ENCODE measurements around the gene RRP9. TPM values are rescaled to one million over a fixed set of nuclear protein-coding genes. Genes with fewer than 3 reads are reported as not detected.
"Not testable (repeated sequence)": the region's sequence is repeated elsewhere in the genome, so short reads cannot be mapped to it uniquely, and the experiment has no call there.

The RRP9 gene
- total RNA-seq, 1 experiment from 2014 or later: 78.5 TPM

DNA sequence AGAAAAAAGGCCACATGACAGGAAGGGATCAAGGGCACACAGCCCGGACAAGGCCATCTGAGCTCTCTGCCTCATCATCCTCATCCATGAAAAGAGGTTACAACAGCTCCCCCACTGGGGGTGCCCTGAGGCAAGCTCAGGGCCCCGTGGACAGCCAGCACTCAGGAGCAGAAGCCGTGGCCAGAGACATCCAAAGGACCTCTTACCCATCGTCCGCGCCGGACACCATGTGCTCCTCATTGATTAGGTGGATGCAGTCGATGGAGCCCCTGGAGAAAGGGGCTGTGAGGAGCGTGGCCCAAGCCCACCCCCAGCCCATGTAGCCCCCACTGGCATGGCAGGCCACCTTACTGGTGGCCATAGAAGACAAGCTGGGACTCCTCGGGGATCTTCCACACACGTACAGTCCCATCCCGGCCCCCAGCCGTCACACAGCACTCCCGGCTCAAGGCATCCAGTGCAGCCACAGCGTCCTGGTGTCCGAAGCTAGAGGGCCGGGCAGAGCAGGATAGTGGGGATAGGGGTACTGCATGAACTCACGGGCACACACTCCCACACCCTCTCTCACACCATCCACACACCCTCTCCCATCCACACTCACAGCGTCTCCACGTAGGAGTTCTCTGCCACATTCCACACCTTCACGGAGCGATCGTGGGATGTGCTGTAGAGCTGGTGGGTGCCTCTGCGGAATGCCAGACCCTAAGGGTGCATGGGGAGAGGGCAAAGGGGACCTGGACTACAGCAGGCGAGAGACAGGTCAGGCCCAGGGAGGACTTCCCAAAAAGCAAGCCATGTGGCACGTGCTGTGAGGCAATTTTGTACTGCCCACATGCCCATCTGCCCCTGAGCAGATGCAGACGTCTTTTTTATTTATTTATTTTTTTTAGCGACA is 6.5 kb downstream of the RRP9 start:
- Histone ChIP-seq H3K9me3 (no peaks in the 10 kb centered on the region), H3K27me3 (no peaks in the 10 kb centered on the region), H3K36me3 (peaks cover 7% of the 10 kb centered on the region), H3K4me3 (no peak overlapping the region)
- DNase-seq: no peak

DNA sequence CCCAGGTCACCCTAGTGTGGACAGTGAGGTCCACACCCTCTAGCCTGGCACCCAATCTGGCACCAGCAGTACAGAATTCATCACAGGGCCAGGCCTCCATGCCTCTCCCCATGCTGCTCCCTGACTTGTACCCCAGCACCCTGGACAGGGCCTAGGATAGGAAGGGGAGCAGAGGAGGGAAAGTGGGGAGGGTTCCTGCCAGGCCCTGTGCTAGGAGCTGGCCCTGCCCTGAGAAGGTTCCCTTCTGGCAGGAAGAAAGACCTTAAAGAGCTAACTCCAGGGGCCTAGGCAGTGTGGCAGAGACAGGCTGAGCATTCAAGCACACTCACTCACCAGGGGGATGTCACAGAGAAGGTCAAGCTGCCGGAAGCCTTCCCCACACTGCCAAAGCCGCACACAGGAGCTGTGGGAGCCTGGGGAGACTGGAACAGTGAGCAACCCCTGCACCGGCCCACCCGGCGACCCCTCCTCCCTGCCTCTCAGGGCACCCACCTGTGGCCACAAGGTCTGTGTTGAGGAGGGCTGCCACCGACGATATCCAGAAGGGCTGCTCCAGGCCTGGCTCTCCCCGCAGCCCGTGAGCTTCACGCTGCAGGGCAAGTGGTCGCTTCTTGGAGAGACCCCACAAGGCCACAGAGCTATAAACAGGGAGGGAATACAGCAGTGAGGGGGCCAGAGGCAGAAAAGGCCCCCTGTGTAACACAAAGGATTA is 7.4 kb downstream of the RRP9 start:
- Histone ChIP-seq H3K36me3 (peaks cover 7% of the 10 kb centered on the region), H3K9me3 (no peaks in the 10 kb centered on the region), H3K4me3 (no peak overlapping the region), H3K27me3 (no peaks in the 10 kb centered on the region)
- no peak for DNase-seq

DNA sequence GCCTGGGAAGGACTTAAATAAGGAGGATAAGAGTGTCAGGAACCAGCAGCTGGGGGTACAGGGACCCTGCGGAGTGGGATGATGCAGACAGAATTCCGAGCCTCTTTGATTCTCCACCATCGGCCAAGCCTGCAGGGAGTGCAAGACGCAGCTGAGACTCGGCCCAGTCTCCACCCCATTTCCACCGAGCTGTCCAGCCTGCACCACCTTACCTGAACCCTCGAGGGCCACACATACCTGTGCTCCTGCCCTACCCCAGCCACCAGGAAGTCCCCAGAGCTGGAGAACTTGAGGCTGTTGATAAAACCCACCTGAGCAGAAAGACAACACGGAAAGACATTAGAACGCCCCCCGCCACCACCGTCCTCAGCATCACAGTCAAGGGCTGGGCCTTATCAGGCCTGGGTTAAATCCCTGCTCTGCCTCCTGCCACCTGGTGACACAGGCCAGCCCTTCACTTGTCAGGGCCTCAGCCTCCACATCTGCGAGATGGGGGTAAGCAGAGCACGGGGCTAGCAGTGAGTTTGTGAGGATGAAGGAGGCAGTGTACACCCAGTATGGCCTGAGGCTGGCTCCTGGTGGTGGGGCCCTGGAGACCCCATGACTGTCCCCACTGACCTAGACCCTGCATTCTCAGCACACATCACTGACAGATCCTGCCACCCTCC is 8.1 kb downstream of the RRP9 start:
- Histone ChIP-seq H3K36me3 (peaks cover 7% of the 10 kb centered on the region), H3K27me3 (no peaks in the 10 kb centered on the region), H3K9me3 (no peaks in the 10 kb centered on the region), H3K4me3 (no peak overlapping the region)
- no peak for DNase-seq

DNA sequence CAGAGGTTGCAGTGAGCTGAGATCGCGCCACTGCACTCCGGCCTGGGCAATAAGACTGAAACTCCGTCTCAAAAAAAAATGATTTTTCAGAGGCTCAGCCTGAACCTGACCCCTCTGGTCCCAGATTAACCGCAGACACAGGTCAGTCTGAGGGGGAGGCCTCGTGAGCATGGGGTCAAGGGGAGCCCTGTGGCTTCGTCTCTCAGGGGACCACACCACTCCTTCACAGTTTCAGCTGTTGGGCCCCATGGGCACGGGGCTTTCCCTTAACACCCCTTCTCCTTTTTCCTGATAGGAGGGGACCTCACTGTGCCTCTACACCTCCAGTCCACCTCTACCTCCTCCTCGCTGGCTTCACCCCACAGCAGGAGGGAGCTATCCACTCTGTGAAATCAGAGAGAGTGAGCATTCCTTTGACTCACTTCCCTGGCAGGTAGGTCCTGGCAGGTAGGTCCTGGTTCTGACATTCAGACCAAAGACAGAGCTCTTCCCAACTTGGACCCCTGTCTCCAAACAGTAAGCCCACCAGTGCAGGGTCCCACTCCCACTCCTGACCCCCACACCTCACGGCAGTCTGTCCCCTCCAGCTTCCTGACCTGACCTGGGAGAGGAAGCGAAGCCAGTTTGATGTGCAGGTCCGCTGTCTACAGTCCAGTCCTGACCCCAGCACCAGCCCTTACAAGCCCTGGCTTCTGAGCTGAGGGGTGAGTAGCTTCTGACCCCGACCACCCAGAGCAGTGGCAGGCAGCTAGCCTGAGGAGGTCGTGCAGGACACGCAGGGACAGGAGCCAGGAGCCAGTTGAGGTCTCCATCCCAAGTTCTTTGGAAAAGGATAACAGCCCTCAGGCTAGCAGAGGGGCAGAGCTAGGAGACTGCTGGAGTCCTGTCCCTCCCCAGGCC is 9.0 kb downstream of the RRP9 start:
- Histone ChIP-seq H3K9me3 (no peaks in the 10 kb centered on the region), H3K36me3 (no peaks in the 10 kb centered on the region; the same call in none of the 2 replicates), H3K27me3 (no peaks in the 10 kb centered on the region), H3K4me3 (no peak overlapping the region)
- DNase-seq: no peak

DNA sequence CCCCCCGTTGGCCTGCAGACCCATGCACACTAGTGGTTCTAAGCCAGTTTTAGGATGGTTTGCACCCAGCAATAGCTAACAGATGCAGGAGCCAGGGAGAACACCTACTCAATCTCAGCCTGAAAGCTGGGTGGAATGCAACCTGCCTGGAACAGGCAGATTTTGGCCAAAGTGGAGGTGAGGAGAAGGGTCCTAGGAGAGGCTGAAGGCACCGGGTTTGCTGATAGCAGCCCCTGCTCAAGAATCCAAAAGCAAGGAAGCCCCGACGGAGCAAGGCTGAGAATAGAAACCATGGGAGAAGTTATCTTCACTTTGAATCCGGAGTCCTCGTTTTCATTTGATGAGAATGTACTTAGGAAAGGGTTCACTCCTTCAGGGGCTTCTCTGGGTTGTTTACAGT is 9.9 kb downstream of the RRP9 start:
- DNase-seq: no peak
- no peaks in the 10 kb centered on the region; the same call in none of the 2 replicates for H3K36me3 ChIP-seq
- H3K27me3 ChIP-seq: no peaks in the 10 kb centered on the region
- H3K9me3 ChIP-seq: no peaks in the 10 kb centered on the region
- H3K4me3 ChIP-seq: no peak overlapping the region

DNA sequence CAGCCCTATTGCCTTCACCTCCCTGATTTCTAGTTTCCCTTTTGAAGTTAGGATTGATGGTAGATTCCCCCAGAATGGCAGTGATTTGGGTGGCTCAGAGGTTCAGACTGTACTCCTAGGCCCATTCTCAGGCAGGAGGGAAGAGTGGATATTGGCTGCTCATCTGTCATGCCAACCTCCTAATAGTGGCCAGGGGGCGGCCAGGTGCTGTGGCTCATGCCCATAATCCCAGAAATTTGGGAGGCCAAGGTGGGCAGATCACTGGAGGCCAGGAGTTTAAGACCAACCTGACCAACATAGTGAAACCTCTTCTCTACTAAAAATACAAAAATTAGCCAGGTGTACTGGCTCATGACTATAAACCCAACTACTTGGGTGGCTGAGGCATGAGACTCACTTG is 11.3 kb downstream of the RRP9 start:
- Histone ChIP-seq H3K9me3 (no peaks in the 10 kb centered on the region), H3K36me3 (no peaks in the 10 kb centered on the region; the same call in none of the 2 replicates), H3K4me3 (no peak overlapping the region), H3K27me3 (no peaks in the 10 kb centered on the region)
- no peak for DNase-seq

DNA sequence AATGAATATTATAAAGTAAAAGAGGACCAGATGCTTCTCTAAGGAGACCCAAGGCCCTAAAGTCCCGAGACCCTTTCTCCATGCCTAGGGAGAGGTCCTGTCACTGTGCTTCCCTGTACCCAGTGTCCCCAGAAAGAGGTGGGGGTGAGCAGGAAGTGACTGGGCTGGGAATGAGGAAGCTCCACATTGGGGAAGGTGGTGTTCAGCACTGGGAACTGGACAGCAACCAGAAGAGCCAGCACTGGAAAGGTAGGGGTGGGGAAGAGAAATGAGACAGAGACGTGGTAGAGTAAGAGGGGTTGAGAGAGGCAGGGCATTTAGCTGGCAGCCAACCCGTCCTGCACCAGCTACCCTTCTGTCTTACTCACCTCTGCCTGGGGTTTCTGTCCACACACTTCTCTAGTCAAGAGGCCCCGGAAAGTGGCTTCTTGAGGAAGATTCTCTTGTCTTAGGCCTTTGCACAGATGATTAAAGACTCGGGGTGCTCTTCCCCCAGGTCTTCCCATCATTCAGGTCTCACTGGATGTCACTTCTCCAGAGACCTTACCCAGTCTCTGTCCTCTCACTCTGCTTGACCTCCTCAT is 12.2 kb downstream of the RRP9 start:
- H3K27me3 ChIP-seq: no peaks in the 10 kb centered on the region
- no peaks in the 10 kb centered on the region for H3K9me3 ChIP-seq
- H3K36me3 ChIP-seq: no peaks in the 10 kb centered on the region; the same call in 1 of the 2 replicates
- DNase-seq: no peak
- H3K4me3 ChIP-seq: no peak overlapping the region

DNA sequence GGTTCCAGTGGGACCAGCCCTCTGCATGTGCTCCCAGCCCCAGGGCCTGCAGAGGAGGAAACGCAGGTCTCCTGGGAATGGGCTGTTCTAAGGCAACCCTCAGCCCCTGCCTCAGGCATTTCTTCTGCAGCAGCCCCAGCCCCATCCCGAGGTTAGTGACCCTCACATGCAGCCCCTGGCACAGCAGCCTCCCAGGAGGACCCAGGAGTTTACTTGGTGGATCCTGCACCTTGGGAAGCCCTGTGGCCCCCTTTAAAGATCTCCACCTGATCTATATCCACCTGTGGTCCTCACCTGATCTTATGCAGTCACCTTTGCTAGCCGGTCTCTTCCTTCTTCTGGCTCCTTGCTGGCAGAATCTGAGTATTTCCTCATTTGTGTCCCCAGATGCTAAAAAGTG is 12.7 kb downstream of the RRP9 start:
- H3K36me3 ChIP-seq, H3K27me3 ChIP-seq, H3K9me3 ChIP-seq, DNase-seq, H3K4me3 ChIP-seq: not testable (repeated sequence)

DNA sequence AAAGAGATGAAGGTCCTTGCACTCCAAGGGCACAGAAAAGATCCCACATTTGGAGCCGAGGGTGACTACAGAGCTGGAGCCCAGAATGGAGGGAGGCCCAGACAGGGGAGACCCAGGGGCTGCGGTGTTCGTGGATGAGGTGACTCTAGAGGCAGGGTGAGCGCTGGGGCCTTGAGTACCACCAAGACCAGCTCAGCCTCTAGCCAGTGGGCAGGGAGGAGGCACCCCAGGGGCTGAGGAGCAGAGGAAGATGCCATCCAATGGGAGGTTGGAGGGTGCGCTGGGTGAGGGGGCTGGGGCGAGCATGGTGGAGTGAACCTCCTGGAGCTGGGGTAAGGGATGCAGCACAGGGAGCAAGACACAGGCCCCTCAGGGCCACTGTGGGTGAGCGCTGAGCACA is 13.3 kb downstream of the RRP9 start:
- Histone ChIP-seq H3K4me3 (no peak overlapping the region), H3K27me3 (no peaks in the 10 kb centered on the region), H3K9me3 (no peaks in the 10 kb centered on the region), H3K36me3 (no peaks in the 10 kb centered on the region)
- no peak for DNase-seq

DNA sequence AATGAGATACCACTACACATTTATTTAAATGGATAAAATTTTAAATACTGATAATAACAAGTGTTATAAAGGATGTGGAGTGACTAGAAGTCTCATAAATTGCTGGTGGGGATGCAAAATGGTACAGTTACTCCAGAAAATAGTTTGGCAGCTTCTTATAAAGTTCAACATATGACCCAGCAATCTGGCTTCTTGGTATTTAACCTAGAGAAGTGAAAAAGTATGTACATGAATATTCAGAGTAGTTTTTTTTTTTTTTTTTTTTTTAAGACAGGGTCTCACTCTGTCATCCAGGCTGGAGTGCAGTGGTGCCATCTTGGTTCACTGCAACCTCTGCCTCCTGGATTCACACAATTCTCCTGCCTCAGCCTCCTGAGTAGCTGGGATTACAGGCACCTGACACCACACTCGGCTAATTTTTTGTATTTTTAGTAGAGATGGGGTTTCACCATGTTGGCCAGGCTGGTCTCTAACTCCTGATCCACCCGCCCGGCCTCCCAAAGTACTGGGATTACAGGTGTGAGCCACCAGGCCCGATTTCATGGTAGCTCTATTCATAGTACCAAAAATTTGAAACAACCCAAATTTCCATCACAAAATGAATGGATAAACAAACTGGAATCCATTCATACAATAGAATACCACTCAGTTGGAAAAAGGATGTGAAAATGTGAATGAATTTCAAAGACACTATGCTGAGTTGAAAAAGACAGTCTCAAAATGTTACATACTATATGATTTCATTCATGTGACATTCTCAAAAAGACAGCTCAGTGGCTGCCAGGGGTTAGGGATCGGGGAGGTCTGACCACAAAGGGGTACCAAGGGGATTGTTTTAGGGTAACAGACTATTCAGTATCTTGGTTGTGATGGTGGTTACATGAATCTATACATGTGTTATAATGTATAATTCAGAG is 14.4 kb downstream of the RRP9 start:
- DNase-seq: no peak
- no peaks in the 10 kb centered on the region for H3K27me3 ChIP-seq
- no peak overlapping the region for H3K4me3 ChIP-seq
- H3K9me3 ChIP-seq: no peaks in the 10 kb centered on the region
- H3K36me3 ChIP-seq: no peaks in the 10 kb centered on the region

DNA sequence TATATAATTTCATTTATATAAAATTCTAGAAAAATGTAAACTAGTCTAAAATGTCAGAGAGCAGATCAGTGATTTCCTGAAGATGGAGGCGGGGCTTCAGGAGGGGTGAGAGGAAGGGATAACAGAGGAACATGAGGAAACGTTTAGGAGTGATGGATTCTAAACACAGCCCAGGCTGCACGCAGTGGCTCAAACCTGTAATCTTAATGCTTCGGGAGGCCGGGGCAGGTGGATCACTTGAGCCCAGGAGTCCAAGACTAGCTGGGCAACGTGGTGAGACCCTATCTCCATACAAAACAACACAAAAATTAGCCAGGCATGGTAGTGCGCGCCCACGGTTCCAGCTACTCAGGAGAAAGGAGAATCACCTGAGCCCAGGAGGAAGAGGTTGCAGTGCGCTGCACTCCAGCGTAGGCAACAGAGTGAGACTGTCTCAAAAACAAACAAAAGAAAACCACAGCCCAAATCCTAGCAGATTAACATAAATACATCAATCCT is 20.6 kb downstream of the RRP9 start:
- Histone ChIP-seq H3K9me3 (no peaks in the 10 kb centered on the region), H3K36me3 (no peaks in the 10 kb centered on the region), H3K4me3 (no peak overlapping the region), H3K27me3 (no peaks in the 10 kb centered on the region; the same call in 1 of the 2 replicates)
- no peak for DNase-seq

DNA sequence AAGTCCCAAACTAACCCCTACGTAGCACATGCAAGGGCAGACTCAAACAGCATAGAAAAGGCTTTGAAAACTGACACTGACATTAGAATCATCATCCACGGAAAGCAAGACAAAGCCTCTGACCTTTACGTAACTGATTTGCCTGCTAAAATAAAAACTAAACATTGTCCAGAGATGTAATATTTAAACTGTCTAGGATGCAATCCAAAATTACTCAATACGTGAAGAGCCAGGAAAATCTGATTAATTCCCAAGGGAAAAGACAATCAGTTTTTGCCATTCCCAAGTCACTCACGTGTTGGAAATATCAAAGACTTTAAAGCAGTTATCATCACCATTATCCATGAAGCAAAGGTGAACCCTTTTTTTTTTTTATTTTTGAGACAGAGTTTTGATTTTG is 25.3 kb downstream of the RRP9 start:
- Histone ChIP-seq H3K9me3 (no peaks in the 10 kb centered on the region), H3K4me3 (no peak overlapping the region), H3K36me3 (no peaks in the 10 kb centered on the region), H3K27me3 (no peaks in the 10 kb centered on the region; the same call in 1 of the 2 replicates)
- no peak for DNase-seq

DNA sequence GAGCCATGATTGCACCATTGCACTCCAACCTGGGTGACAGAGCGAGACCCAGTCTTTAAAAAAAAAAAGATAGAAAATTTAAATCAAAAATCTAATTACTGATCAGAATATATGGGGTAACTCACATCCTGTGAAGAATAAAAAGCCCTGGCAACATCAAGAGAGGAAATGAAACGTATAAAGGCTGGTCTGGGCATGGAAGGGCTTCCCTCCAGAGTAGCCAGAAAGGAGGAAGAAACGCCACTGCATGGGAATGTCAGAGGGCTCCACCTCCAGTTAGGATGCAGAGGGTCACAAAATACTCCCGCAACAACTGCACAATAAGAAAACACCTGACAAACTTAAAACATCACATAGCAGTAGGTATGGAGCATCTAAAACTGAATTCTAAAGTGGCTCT is 33.7 kb downstream of the RRP9 start:
- DNase-seq: no peak
- no peaks in the 10 kb centered on the region for H3K9me3 ChIP-seq
- no peaks in the 10 kb centered on the region for H3K36me3 ChIP-seq
- no peaks in the 10 kb centered on the region for H3K27me3 ChIP-seq
- no peak overlapping the region for H3K4me3 ChIP-seq

DNA sequence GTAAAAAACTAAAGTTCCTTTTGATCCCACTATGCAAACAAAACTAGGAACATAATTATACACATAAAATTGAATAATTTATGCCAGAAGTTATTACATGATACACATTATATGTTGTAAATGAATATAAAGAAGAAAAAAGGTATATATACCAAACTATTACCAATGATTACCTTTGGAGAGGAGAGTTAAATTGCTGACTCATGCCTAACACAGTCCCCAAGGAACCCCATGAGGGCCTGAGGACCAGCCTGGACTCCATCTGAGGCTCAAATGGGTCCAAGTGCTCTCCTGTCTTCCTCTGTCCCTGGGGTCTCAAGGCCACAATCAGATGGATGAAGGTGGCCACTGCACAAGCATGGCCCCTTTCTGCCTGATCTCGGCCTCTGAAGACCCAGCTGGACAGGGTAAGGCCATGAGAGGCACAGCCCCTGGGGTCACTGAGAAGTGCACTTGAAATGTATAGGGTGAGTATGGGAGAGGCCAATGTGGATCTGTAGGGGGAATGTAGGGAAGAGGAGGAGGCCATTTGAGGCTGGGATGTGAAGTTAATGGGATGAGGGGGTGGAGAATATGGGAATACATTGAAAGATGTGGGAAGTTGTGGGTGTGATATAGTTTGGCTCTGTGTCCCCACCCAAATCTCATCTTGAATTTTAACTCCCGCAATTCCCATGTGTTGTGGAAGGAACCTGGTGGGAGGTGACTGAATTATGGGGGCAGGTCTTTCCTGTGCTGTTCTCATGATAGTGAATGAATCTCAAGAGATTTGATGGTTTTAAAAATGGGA is 37.5 kb downstream of the RRP9 start:
- Histone ChIP-seq H3K27me3 (peaks cover 3% of the 10 kb centered on the region; the same call in 1 of the 2 replicates), H3K9me3 (no peaks in the 10 kb centered on the region), H3K4me3 (no peak overlapping the region), H3K36me3 (no peaks in the 10 kb centered on the region)
- DNase-seq: no peak
